HepG2 (cell line): Measurements from ENCODE around the gene INPP4B.

Experiments
- GPN1 ChIP-seq: sonication (generic); formaldehyde crosslinking; IDR thresholded peaks from 2 replicates; pipeline ENCODE4 v1.5.1; 2020; ENCODE audit warnings: missing genetic modification reagents, borderline replicate concordance
- POLR2A ChIP-seq, 2 experiments: IDR thresholded peaks; 2 replicates each; pipeline ENCODE4 v1.6.1; 2011; ENCODE audit warnings: low read depth in 2 of 2, low read length in 2 of 2, mild to moderate bottlenecking in 1 of 2, moderate library complexity in 1 of 2; ENCODE audit not compliant: insufficient read depth in 1 of 2

DNA sequence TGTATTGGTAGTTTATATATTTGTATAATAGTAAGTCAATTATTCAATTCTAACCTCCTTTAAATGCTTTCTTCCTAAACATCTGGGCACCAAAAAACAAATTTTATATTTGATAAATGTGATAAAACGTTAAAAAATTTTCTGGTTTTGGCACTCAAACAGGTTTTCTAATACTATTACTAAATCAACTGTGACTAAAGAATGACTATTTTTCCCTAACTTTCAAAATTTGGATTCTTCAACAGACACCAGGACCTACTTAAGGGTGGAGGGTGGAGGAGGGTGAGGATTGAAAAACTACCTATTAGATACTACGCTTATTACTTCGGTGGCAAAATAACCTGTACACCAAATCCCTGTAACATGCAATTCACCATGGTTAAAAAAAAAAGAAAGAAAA lies 654.2 kb downstream of the INPP4B start:
- TF ChIP-seq POLR2A (IDR thresholded peaks at IDR 0.05; ENCODE audit: insufficient read depth in 1 of 2, low read depth in 2 of 2, low read length in 2 of 2), result no peak
- TF ChIP-seq GPN1, result no peak
